HG02943 (cell line): ENCODE measurements around the gene TMSB10.
A peak's percentile ranks its signal among the peaks of the same experiment; 100 is the strongest.
"Not testable (repeated sequence)": the region's sequence is repeated elsewhere in the genome, so short reads cannot be mapped to it uniquely, and the experiment has no call there.

Experiments
- ATAC-seq: cut with Tn5 transposase; IDR thresholded peaks from one replicate; pipeline ENCODE4 v1.9.1; 2021; ENCODE audit warnings: mild to moderate bottlenecking, low read depth, moderate library complexity; ENCODE audit not compliant: unreplicated experiment

The TMSB10 gene

DNA sequence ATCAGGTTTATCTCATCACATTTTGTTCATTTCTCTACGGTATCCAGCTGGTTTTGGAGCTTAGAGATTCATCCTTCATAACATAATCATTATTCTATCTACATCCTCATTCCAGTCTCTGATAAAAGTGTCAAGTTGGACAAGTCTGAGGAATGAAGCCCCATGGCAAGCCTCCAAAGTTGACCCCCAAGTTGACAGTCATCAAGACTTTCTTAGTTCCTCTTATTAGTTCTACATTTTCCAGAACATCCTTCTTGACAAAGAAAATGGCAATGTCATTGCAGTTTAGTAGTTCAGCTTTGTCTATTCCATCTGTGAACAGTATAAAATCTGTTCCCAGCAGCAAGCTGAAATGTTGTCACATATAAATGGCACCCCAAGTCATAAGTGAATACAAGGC is 4.5 kb upstream of the TMSB10 start:
- ATAC-seq, result no peak

DNA sequence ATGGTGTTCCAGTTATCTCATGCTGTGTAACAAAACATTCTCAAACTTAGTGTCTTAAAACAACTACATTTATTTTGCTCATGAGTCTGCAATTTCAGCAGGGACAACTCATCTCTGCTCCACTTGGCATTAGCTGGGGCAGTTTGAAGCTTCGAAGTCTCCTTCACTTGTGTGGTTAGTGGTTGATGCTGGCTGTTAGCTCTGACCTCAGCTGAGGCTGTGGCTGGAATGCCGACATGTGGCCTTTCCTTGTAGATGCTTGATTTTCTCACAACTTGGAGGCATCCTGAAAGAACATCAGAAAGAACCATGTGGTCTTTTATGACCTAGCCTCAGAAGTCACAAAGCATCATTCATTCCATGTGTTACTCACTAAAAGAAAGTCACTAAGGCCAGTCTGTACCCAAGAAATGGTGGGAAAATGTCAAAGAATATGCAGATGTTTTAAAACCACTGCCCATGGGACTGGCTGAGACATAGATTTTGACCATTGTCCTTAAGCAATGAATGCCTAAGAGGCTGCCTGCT is 3.8 kb upstream of the TMSB10 start:
- ATAC-seq, result no peak

DNA sequence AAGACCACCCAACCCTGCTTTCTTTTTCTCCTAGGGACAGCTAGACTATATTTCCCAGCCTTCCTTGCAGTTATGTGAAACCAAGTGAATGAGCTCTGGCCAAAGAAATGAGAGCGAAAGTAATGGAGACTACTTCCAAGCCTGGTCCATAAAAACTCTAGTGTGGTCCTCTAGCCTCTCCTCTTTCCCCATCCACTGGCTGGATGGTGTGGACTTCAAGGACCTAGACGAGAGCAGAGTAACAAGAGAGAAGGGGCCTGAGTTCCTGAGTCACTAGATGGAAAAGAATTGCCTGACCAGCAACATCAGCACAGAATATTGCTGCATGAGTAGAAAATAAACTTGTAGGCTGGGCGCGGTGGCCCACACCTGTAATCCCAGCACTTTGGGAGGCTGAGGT is 2.9 kb upstream of the TMSB10 start:
- no peak for ATAC-seq

DNA sequence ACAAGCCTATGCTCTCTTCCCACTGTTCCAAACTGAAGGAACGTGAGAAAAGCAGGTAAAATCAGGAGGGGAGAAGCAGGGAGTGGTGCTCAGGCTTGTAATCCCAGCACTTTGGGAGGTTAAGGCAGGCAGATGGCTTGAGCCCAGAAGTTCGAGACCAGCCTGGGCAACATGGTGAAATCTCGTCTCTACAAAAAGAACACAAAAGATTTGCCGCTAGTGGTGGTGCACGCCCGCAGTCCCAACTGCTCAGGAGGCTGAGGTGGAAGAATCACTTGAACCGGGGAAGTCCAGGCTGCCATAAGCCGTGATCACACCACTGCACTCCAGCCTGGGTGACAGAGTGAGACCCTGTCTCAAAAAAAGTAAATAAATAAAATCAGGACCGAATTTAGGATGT is 1.3 kb upstream of the TMSB10 start:
- ATAC-seq, result no peak

DNA sequence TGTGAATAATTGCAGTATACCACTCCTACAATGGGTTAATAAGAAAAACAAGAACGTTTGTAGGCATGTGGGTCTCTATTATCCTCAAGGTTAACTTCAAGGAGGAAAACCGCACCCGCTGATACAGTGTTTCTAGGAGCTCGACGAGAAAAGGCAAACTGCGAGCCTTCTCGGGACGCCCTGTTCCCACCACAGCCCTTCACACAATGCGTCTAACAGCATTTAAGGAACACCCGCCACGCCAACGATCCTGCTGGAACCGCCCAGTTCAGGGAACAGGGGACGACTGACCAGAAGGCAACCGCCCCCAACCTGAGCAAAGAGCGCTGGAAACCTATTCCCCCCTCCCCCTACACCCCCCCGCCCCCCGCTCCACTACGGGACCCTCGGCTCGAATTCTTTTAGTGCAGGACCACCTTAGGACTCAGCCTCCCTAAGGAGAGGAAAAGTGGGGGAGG is 710 bp upstream of the TMSB10 start:
- no peak for ATAC-seq

- ATAC-seq, result peak; percentile 18
Observed at GRCh38 chr2:84906108-84906899, 848 bp downstream of the TMSB10 start.

- ATAC-seq, result peak; percentile 39
Observed at GRCh38 chr2:84906900-84907714, 1.7 kb downstream of the TMSB10 start.

GRCh38 chr2:84908948-84909713 is 3.7 kb downstream of the TMSB10 start:
- ATAC-seq, result no peak

DNA sequence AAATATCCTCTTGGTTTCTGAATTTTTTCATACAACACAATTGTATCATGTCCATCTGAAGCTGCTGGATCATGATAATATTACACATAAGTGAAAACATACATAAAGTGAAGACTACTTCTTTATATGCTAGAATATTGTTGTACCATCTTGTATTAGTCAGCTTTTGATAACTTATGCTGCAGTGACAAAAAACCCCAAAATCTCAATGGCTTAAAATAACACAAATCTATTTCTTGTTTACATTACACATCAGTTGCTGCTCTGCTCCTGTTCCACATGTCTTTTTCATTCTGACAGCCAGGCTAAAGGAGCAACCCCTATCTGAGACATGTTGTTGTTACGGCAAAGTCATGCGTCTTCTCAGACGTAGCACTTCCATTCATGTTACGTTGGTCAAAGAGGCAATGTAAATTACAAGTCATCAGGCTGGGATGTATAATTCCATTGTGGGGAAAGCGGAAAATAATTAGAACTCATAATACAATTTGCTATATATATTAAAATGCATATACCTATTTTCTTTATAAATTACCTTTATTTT is 5.8 kb downstream of the TMSB10 start:
- ATAC-seq, result no peak

- ATAC-seq, result no peak
Observed at GRCh38 chr2:84912984-84913383, 7.5 kb downstream of the TMSB10 start.

DNA sequence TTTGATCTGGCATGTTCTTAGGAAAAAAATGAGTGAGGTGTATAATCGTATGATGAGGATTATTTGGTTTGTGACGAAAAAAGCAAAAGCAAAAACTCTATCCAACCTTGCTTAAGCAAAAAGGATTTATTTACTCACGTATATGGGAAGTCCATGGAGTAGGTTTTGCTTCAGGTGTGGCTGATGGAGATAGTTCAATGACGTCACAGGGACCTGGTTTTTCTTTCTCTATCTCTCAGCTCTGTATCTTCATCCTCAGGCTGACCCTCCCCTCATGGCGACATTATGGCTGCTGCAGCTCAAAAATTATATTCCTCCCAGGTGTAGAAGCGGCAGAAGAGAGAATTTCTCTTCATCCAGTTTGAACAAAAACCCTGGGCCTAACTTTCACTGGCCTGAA is 8.9 kb downstream of the TMSB10 start:
- no peak for ATAC-seq

DNA sequence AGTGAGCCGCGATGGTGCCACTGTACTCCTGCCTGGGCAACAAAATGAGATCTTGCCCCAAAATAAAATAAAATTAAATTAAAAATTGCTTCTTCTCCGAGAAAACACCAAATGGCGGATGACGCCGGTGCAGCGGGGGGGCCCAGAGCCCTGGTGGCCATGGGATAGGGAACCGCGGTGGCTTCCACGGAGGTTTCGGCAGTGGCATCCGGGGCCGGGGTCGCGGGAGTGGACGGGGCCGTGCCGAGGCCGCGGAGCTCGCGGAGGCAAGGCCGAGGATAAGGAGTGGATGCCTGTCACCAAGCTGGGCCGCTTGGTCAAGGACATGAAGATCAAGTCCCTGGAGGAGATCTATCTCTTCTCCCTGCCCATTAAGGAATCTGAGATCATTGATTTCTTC is 10.2 kb downstream of the TMSB10 start:
- not testable (repeated sequence) for ATAC-seq

GRCh38 chr2:84917821-84918220 is 12.4 kb downstream of the TMSB10 start:
- ATAC-seq, result not testable (repeated sequence)

DNA sequence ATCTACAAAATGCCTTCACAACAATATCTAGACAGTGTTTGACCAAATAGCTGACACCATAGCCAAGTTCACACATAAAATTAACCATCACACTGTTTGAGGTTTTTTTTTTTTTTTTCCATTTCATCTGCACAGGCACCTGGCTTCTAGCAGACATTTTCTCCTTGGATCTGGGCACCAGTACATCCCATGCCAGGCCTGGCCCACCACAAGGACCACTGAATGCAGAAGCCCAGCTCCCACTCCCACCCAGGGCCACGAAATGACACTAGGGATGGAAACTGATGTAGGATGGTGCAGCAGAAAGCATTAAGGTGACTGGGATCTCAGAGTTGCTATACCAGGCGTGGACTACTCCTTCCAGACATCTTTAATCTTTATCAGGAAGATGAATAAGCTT is 13.0 kb downstream of the TMSB10 start:
- no peak for ATAC-seq

GRCh38 chr2:84919885-84920580 is 14.6 kb downstream of the TMSB10 start:
- ATAC-seq, result peak; percentile 33

DNA sequence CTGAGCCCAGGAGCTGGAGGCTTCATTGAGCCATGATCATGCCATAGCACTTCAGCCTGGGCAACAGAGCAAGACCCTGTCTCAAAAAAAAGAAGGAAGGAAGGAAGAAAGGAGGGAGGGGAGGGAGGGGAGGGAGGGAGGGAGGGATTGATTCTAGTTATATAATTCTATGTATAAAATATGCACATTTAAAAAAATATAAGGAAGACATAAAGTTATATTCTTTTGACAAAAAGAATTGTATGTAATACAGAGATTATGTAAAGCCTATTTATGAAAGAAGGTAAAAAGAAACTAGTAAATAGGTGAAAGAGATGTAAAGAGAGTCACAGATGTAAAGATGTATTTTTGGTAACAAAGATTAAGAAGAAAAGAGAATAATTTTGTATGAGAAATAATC is 17.6 kb downstream of the TMSB10 start:
- ATAC-seq, result no peak

- ATAC-seq, result no peak
Observed at GRCh38 chr2:84924173-84925106, 19.0 kb downstream of the TMSB10 start.

DNA sequence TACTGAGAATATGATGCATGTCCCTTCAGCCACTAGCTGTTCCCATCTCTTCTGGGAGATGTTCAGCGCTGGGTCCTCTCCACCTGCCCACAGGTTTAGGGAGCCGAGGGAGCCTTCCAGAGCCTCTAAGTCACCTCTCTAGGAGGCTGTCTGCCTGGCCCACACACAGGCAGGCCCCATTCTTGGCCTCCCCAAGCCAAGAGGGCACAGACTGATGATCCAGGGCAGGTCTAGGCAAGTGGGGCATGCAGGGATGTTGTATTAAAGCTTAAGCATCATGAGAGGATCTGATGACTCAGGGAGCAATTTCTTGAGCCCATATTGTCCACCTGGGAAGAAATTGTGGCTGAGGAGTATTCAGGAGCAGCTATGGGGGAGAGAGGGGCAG is 19.9 kb downstream of the TMSB10 start:
- ATAC-seq, result no peak
